Esophagus squamous epithelium (tissue), 4 donors: Measurements from ENCODE around the gene ALG2.

Source experiments
- POLR2A ChIP-seq, 4 donors: fragments of 450-650 bp; IDR thresholded peaks; one replicate each; pipeline ENCODE4 v1.6.1; 2017; ENCODE audit warnings: antibody characterized with exemption in 4 of 4, mild to moderate bottlenecking in 4 of 4, moderate library complexity in 3 of 4
- TF ChIP-seq, protein P1 (sequence below), 6 experiments: fragments of 450-650 bp in 4 of 6; fragments of 200-600 bp in 2 of 6; sonication (generic) in 2 of 6; IDR thresholded peaks; one replicate each; pipeline ENCODE4 v1.5.1; 2016 to 2019; ENCODE audit warnings: antibody characterized with exemption in 6 of 6, mild to moderate bottlenecking in 4 of 6, moderate library complexity in 4 of 6

DNA sequence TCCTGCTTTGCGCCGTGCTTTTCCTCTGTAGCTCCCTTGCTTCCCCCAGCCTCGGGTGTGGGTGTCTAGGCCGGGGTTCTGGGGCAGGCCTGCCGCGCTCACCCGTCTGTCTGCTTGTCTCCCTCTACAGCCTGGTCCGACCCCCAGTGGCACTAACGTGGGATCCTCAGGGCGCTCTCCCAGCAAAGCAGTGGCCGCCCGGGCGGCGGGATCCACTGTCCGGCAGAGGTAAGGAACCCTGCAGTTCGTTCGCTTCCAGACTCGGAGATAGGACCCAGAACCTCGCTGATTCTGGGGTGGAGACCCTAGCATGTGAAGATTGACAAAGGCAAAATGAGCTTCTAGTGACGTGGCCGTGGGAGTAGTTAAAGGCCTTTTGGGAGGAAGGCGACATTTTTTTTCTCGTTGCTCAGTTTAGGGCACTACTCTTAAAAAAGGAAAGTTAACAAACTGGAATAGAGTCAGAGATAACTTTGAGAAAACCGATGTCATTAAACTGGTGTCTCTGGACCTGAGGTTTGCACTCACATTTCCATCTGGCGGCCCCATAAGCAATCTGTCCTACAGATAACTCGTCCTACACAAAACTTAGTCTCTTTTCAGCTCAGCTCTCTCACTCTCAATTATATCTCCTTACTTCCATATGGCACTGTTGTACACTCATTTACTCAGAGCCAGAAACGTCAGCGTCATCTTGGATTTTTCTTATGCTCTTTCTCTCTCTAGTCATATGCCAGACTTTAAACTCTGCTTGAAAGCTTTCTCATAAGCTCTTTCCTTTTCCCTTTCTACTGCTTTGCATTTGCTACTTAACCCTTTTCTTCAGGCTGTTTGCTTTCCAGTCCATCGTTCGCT, 901 bp upstream of the ALG2 start:
- TF ChIP-seq, protein P1, sequence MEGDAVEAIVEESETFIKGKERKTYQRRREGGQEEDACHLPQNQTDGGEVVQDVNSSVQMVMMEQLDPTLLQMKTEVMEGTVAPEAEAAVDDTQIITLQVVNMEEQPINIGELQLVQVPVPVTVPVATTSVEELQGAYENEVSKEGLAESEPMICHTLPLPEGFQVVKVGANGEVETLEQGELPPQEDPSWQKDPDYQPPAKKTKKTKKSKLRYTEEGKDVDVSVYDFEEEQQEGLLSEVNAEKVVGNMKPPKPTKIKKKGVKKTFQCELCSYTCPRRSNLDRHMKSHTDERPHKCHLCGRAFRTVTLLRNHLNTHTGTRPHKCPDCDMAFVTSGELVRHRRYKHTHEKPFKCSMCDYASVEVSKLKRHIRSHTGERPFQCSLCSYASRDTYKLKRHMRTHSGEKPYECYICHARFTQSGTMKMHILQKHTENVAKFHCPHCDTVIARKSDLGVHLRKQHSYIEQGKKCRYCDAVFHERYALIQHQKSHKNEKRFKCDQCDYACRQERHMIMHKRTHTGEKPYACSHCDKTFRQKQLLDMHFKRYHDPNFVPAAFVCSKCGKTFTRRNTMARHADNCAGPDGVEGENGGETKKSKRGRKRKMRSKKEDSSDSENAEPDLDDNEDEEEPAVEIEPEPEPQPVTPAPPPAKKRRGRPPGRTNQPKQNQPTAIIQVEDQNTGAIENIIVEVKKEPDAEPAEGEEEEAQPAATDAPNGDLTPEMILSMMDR (IDR thresholded peaks at IDR 0.05): no peak
- TF ChIP-seq POLR2A (IDR thresholded peaks at IDR 0.05): no peak
